Measurements from ENCODE around the gene MACF1. TPM values are rescaled to one million over a fixed set of nuclear protein-coding genes. Genes with fewer than 3 reads are reported as not detected.
"Not testable (repeated sequence)": the region's sequence is repeated elsewhere in the genome, so short reads cannot be mapped to it uniquely, and the experiment has no call there.

MACF1 gene
- total RNA-seq, 1 experiment from 2014 or later: 51.9 TPM

DNA sequence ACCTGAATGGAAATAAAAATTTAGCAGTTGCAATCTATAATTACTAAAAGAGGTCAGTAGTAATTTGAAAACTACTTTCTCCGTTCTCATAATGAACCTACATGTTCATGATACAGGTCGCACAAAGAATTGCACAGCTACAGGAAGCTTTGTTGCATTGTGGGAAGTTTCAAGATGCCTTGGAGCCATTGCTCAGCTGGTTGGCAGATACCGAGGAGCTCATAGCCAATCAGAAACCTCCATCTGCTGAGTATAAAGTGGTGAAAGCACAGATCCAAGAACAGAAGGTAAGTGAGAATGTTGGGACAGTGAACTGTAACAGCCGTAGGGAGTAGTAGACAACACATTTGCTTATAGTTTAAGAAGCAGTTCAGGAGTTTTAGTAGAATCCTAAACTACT lies 218.1 kb downstream of the MACF1 start:
- H3K27me3 ChIP-seq: no peaks in the 10 kb centered on the region
- peaks cover 53% of the 10 kb centered on the region for H3K36me3 ChIP-seq
- no peak overlapping the region for H3K4me3 ChIP-seq
- no peak for DNase-seq
- no peaks in the 10 kb centered on the region for H3K9me3 ChIP-seq

DNA sequence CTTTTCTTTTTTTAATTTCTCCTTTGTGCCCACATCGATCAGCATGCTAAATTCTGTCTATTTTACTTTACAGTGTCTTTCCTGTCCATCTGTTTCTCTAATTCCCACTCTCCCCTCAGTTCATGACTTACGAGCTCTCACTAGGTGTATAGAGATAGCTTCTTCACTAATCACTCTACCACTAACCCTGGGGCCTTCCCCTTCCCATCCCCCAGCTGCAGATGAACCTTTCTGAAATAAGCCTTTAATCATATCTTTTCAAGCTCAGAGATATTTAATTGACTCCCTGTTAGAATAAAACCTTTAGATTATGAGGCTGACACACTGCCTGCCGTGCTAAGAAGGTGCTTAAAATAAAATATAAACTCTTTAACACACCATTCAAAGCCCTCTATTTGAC lies 220.7 kb downstream of the MACF1 start:
- no peak overlapping the region for H3K4me3 ChIP-seq
- no peaks in the 10 kb centered on the region for H3K27me3 ChIP-seq
- no peaks in the 10 kb centered on the region for H3K9me3 ChIP-seq
- peaks cover 69% of the 10 kb centered on the region for H3K36me3 ChIP-seq
- DNase-seq: no peak

GRCh38 chr1:39425634-39426033 lies 221.1 kb downstream of the MACF1 start:
- H3K36me3 ChIP-seq: peaks cover 74% of the 10 kb centered on the region
- no peaks in the 10 kb centered on the region for H3K27me3 ChIP-seq
- H3K9me3 ChIP-seq: no peaks in the 10 kb centered on the region
- no peak for DNase-seq
- no peak overlapping the region for H3K4me3 ChIP-seq

- peaks cover 81% of the 10 kb centered on the region for H3K36me3 ChIP-seq
- no peaks in the 10 kb centered on the region for H3K27me3 ChIP-seq
Measured at GRCh38 chr1:39426346-39426745, 221.9 kb downstream of the MACF1 start.

DNA sequence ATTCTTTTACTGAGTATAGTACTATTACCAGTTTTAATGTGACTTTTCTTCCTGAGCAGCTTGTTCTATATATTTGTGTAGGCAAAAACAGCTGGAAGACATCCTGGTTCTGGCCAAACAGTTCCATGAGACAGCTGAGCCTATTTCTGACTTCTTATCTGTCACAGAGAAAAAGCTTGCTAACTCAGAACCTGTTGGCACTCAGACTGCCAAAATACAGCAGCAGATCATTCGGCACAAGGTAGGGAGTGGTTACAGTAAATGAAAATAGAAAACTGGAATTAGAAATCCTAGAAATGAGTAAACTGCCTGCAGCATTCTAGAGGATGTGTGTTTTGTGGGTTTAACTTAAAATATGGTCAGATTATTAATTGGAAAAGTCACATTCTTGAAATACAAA lies 222.9 kb downstream of the MACF1 start:
- H3K9me3 ChIP-seq: no peaks in the 10 kb centered on the region
- peaks cover 84% of the 10 kb centered on the region for H3K36me3 ChIP-seq
- H3K27me3 ChIP-seq: no peaks in the 10 kb centered on the region
- DNase-seq: no peak
- no peak overlapping the region for H3K4me3 ChIP-seq

More at GRCh38 chr1:39426346-39426745, 221.9 kb downstream of the MACF1 start:
- no peaks in the 10 kb centered on the region for H3K9me3 ChIP-seq
- no peak overlapping the region for H3K4me3 ChIP-seq
- DNase-seq: no peak

DNA sequence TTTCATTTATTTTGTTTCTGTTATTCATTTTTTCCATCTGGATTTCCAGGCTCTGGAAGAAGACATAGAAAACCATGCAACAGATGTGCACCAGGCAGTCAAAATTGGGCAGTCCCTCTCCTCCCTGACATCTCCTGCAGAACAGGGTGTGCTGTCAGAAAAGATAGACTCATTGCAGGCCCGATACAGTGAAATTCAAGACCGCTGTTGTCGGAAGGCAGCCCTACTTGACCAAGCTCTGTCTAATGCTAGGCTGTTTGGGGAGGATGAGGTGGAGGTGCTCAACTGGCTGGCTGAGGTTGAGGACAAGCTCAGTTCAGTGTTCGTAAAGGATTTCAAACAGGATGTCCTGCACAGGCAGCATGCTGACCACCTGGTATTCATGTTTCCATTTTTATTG lies 223.4 kb downstream of the MACF1 start:
- DNase-seq: no peak
- Histone ChIP-seq H3K36me3 (peaks cover 84% of the 10 kb centered on the region), H3K9me3 (no peaks in the 10 kb centered on the region), H3K4me3 (no peak overlapping the region), H3K27me3 (no peaks in the 10 kb centered on the region)

GRCh38 chr1:39431927-39432326 lies 227.4 kb downstream of the MACF1 start:
- no peak for DNase-seq
- no peaks in the 10 kb centered on the region for H3K9me3 ChIP-seq
- no peaks in the 10 kb centered on the region for H3K27me3 ChIP-seq
- H3K36me3 ChIP-seq: peaks cover 92% of the 10 kb centered on the region
- H3K4me3 ChIP-seq: no peak overlapping the region

- Histone ChIP-seq H3K4me3 (no peak overlapping the region), H3K36me3 (peaks cover 77% of the 10 kb centered on the region), H3K9me3 (no peaks in the 10 kb centered on the region), H3K27me3 (no peaks in the 10 kb centered on the region)
- DNase-seq: no peak
Measured at GRCh38 chr1:39434797-39435395, 230.4 kb downstream of the MACF1 start.

DNA sequence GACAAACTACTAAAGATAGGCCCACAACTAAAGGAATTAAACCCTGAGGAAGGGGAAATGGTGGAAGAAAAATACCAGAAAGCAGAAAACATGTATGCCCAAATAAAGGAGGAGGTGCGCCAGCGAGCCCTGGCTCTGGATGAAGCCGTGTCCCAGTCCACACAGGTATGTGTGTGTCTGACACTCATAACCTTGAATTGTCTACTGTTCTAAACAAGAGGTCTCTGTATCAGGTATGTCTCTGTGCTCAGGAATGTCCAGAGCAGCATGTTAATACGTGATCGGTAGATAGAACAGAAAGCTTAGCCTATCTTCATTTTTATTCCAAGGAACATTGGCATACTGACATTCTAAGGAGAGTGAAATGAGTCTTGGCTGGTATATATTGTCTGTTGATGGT lies 231.1 kb downstream of the MACF1 start:
- no peaks in the 10 kb centered on the region for H3K27me3 ChIP-seq
- H3K9me3 ChIP-seq: no peaks in the 10 kb centered on the region
- DNase-seq: no peak
- peaks cover 76% of the 10 kb centered on the region for H3K36me3 ChIP-seq
- no peak overlapping the region for H3K4me3 ChIP-seq

GRCh38 chr1:39436842-39437241 lies 232.3 kb downstream of the MACF1 start:
- Histone ChIP-seq H3K27me3 (no peaks in the 10 kb centered on the region), H3K9me3 (no peaks in the 10 kb centered on the region), H3K36me3 (peaks cover 78% of the 10 kb centered on the region), H3K4me3 (no peak overlapping the region)
- no peak for DNase-seq

DNA sequence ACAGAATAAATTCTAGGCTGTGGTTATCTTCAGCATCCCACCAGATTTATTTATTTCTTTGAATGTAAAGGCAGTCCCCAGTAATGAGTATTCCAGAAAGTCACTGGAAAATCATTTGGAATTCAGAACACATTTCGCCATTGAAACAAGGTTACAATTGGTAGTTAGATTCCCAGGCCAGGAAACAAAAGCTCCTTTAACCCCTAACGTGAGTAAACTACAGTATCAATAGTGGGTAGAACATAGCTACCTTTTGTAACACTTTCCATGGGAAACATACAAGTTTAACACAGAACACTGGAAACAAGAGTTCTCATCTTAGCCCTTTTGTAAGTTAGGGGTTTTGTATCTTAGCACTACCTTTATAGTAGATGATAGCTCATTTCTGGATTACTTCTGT lies 233.5 kb downstream of the MACF1 start:
- Histone ChIP-seq H3K4me3 (no peak overlapping the region), H3K9me3 (no peaks in the 10 kb centered on the region), H3K36me3 (peaks cover 79% of the 10 kb centered on the region), H3K27me3 (no peaks in the 10 kb centered on the region)
- DNase-seq: no peak

DNA sequence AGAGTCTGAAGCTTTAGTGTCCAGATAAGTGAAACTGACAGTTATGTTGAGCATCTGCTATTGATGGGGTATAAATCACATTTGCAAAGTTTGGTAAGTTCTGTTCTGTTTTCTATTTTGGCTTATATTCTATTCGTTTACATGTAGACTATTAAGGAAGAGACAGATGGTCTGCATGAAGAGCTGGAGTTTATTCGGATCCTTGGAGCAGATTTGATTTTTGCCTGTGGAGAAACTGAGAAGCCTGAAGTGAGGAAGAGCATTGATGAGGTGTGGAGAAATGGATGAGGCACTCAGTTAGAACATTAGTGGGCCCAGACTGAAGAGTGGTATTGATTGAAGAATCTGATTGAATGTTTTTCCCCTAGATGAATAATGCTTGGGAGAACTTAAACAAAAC lies 236.4 kb downstream of the MACF1 start:
- H3K9me3 ChIP-seq: no peaks in the 10 kb centered on the region
- H3K27me3 ChIP-seq: no peaks in the 10 kb centered on the region
- H3K36me3 ChIP-seq: peaks cover 79% of the 10 kb centered on the region
- no peak for DNase-seq
- no peak overlapping the region for H3K4me3 ChIP-seq

GRCh38 chr1:39441797-39442196 lies 237.3 kb downstream of the MACF1 start:
- Histone ChIP-seq H3K9me3 (no peaks in the 10 kb centered on the region), H3K27me3 (no peaks in the 10 kb centered on the region), H3K4me3 (no peak overlapping the region), H3K36me3 (peaks cover 75% of the 10 kb centered on the region)
- no peak for DNase-seq

- Histone ChIP-seq H3K36me3 (peaks cover 87% of the 10 kb centered on the region), H3K9me3 (no peaks in the 10 kb centered on the region), H3K4me3 (no peak overlapping the region), H3K27me3 (no peaks in the 10 kb centered on the region)
- DNase-seq: no peak
Measured at GRCh38 chr1:39445573-39445972, 241.1 kb downstream of the MACF1 start.

- Histone ChIP-seq H3K4me3 (no peak overlapping the region), H3K27me3 (no peaks in the 10 kb centered on the region), H3K9me3 (no peaks in the 10 kb centered on the region), H3K36me3 (peaks cover 78% of the 10 kb centered on the region)
- no peak for DNase-seq
Measured at GRCh38 chr1:39446986-39447567, 242.6 kb downstream of the MACF1 start.

GRCh38 chr1:39450041-39450440 lies 245.5 kb downstream of the MACF1 start:
- DNase-seq: peak; percentile 5
- H3K36me3 ChIP-seq: peaks cover 79% of the 10 kb centered on the region
- H3K27me3 ChIP-seq, H3K9me3 ChIP-seq, H3K4me3 ChIP-seq: not testable (repeated sequence)

DNA sequence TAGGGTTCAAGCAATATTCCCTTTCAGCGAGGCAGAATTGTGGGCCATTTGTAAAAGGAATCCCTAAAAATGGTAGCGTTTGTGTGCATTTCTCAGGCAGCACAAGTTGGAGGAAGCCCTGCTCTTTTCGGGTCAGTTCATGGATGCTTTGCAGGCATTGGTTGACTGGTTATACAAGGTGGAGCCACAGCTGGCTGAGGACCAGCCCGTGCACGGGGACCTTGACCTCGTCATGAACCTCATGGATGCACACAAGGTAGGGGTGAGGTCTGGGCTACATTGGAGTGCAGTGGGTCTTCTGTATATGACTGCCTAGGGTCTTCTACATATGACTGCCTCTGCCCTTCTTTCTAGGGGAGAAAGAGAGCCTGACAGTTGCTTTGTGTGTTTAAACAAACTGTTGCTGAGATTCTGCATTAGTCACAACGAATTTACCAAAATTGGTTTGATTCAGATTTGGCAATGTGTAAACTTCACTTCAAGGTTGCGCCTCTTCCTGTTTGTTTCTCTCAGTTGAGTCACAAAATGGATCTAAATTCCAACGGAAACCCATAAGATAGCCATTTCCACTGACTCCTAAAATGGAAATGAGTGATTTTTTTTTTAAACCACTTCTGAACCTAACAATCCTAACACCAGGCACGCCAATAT lies 246.6 kb downstream of the MACF1 start:
- Histone ChIP-seq H3K4me3 (no peak overlapping the region), H3K36me3 (peaks cover 84% of the 10 kb centered on the region), H3K27me3 (no peaks in the 10 kb centered on the region), H3K9me3 (no peaks in the 10 kb centered on the region)
- peak; percentile 3 for DNase-seq

- Histone ChIP-seq H3K27me3 (no peaks in the 10 kb centered on the region), H3K36me3 (peaks cover 83% of the 10 kb centered on the region), H3K4me3 (no peak overlapping the region), H3K9me3 (no peaks in the 10 kb centered on the region)
- no peak for DNase-seq
Measured at GRCh38 chr1:39452081-39452480, 247.6 kb downstream of the MACF1 start.

All from MG63 (cell line).